ENCODE data around the gene OBP2A. TPM values are rescaled to one million over a fixed set of nuclear protein-coding genes. Genes with fewer than 3 reads are reported as not detected.

The OBP2A gene
- total RNA-seq, 1 experiment from 2014 or later: not detected

GRCh38 chr9:135515083-135515951 is 30.6 kb upstream of the OBP2A start:
- ChIA-PET POLR2A (no interaction called here), CTCF (no interaction called here)
- TF ChIP-seq, protein P1, sequence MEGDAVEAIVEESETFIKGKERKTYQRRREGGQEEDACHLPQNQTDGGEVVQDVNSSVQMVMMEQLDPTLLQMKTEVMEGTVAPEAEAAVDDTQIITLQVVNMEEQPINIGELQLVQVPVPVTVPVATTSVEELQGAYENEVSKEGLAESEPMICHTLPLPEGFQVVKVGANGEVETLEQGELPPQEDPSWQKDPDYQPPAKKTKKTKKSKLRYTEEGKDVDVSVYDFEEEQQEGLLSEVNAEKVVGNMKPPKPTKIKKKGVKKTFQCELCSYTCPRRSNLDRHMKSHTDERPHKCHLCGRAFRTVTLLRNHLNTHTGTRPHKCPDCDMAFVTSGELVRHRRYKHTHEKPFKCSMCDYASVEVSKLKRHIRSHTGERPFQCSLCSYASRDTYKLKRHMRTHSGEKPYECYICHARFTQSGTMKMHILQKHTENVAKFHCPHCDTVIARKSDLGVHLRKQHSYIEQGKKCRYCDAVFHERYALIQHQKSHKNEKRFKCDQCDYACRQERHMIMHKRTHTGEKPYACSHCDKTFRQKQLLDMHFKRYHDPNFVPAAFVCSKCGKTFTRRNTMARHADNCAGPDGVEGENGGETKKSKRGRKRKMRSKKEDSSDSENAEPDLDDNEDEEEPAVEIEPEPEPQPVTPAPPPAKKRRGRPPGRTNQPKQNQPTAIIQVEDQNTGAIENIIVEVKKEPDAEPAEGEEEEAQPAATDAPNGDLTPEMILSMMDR (IDR thresholded peaks at IDR 0.05; ENCODE audit: insufficient read depth in 1 of 2, low read depth in 1 of 2, low read length in 1 of 2, severe bottlenecking in 1 of 2, unreplicated experiment in 1 of 2): no peak
- H3K27ac Mint-ChIP-seq (ENCODE audit: unreplicated experiment): no peak overlapping the region
- no peaks in the 10 kb centered on the region for H3K4me1 Mint-ChIP-seq (ENCODE audit: low read depth, unreplicated experiment)
- H3K4me3 Mint-ChIP-seq (ENCODE audit: unreplicated experiment): no peak overlapping the region
- peaks cover 23% of the 10 kb centered on the region for H3K27me3 Mint-ChIP-seq (ENCODE audit: insufficient read depth, unreplicated experiment)
- Histone ChIP-seq H3K36me3 (ENCODE audit: control insufficient read depth, insufficient read depth, low read length) (no peaks in the 10 kb centered on the region), H3K4me3 (ENCODE audit: low read depth, low read length) (no peak overlapping the region), H3K9me3 (no peaks in the 10 kb centered on the region), H3K4me1 (no peaks in the 10 kb centered on the region), H3K27me3 (replicated peaks; ENCODE audit: control insufficient read depth, insufficient read depth, low read length) (no peaks in the 10 kb centered on the region)
- H3K36me3 Mint-ChIP-seq (ENCODE audit: insufficient read depth, unreplicated experiment): no peaks in the 10 kb centered on the region
- no TSS peak for BruUV-seq (replicated peaks)
- no peaks in the 10 kb centered on the region for H3K9me3 Mint-ChIP-seq (ENCODE audit: unreplicated experiment)
- DNase-seq: no peak
- intact Hi-C loops (cut with micrococcal nuclease; ENCODE audit: unreplicated experiment): no loop called here

GRCh38 chr9:135516132-135516860 is 29.6 kb upstream of the OBP2A start:
- H3K4me1 Mint-ChIP-seq (ENCODE audit: low read depth, unreplicated experiment): no peaks in the 10 kb centered on the region
- Histone ChIP-seq H3K4me1 (no peaks in the 10 kb centered on the region), H3K36me3 (ENCODE audit: control insufficient read depth, insufficient read depth, low read length) (no peaks in the 10 kb centered on the region), H3K9me3 (no peaks in the 10 kb centered on the region), H3K4me3 (ENCODE audit: low read depth, low read length) (no peak overlapping the region), H3K27me3 (replicated peaks; ENCODE audit: control insufficient read depth, insufficient read depth, low read length) (no peaks in the 10 kb centered on the region)
- no peak overlapping the region for H3K27ac Mint-ChIP-seq (ENCODE audit: unreplicated experiment)
- CTCF ChIA-PET: no interaction called here
- intact Hi-C loops (cut with micrococcal nuclease; ENCODE audit: unreplicated experiment): no loop called here
- POLR2A ChIA-PET: no interaction called here
- H3K27me3 Mint-ChIP-seq (ENCODE audit: insufficient read depth, unreplicated experiment): peaks cover 21% of the 10 kb centered on the region
- TF ChIP-seq, protein P1 (IDR thresholded peaks at IDR 0.05; ENCODE audit: insufficient read depth in 1 of 2, low read depth in 1 of 2, low read length in 1 of 2, severe bottlenecking in 1 of 2, unreplicated experiment in 1 of 2): no peak
- DNase-seq: no peak
- H3K36me3 Mint-ChIP-seq (ENCODE audit: insufficient read depth, unreplicated experiment): no peaks in the 10 kb centered on the region
- H3K9me3 Mint-ChIP-seq (ENCODE audit: unreplicated experiment): no peaks in the 10 kb centered on the region
- no peak overlapping the region for H3K4me3 Mint-ChIP-seq (ENCODE audit: unreplicated experiment)
- no TSS peak for BruUV-seq (replicated peaks)

GRCh38 chr9:135517407-135517822 is 28.5 kb upstream of the OBP2A start:
- CTCF ChIA-PET: interaction anchor here (0.7 kb wide), 1 partner anchor 106 kb away, joined by 3 read pairs; no protein-coding TSS in a partner anchor
- no peak for DNase-seq
- TF ChIP-seq, protein P1 (IDR thresholded peaks at IDR 0.05; ENCODE audit: insufficient read depth in 1 of 2, low read depth in 1 of 2, low read length in 1 of 2, severe bottlenecking in 1 of 2, unreplicated experiment in 1 of 2): no peak
- intact Hi-C loops (cut with micrococcal nuclease; ENCODE audit: unreplicated experiment): no loop called here
- Mint-ChIP-seq H3K4me3 (ENCODE audit: unreplicated experiment) (no peak overlapping the region), H3K36me3 (ENCODE audit: insufficient read depth, unreplicated experiment) (no peaks in the 10 kb centered on the region), H3K27me3 (ENCODE audit: insufficient read depth, unreplicated experiment) (peaks cover 20% of the 10 kb centered on the region), H3K9me3 (ENCODE audit: unreplicated experiment) (no peaks in the 10 kb centered on the region), H3K27ac (ENCODE audit: unreplicated experiment) (no peak overlapping the region), H3K4me1 (ENCODE audit: low read depth, unreplicated experiment) (no peaks in the 10 kb centered on the region)
- Histone ChIP-seq H3K9me3 (no peaks in the 10 kb centered on the region), H3K4me3 (ENCODE audit: low read depth, low read length) (no peak overlapping the region), H3K27me3 (replicated peaks; ENCODE audit: control insufficient read depth, insufficient read depth, low read length) (no peaks in the 10 kb centered on the region), H3K36me3 (ENCODE audit: control insufficient read depth, insufficient read depth, low read length) (no peaks in the 10 kb centered on the region), H3K4me1 (no peaks in the 10 kb centered on the region)
- POLR2A ChIA-PET: no interaction called here
- BruUV-seq (replicated peaks): no TSS peak
